Measurements from ENCODE around the gene C9orf43.

Gene C9orf43

DNA sequence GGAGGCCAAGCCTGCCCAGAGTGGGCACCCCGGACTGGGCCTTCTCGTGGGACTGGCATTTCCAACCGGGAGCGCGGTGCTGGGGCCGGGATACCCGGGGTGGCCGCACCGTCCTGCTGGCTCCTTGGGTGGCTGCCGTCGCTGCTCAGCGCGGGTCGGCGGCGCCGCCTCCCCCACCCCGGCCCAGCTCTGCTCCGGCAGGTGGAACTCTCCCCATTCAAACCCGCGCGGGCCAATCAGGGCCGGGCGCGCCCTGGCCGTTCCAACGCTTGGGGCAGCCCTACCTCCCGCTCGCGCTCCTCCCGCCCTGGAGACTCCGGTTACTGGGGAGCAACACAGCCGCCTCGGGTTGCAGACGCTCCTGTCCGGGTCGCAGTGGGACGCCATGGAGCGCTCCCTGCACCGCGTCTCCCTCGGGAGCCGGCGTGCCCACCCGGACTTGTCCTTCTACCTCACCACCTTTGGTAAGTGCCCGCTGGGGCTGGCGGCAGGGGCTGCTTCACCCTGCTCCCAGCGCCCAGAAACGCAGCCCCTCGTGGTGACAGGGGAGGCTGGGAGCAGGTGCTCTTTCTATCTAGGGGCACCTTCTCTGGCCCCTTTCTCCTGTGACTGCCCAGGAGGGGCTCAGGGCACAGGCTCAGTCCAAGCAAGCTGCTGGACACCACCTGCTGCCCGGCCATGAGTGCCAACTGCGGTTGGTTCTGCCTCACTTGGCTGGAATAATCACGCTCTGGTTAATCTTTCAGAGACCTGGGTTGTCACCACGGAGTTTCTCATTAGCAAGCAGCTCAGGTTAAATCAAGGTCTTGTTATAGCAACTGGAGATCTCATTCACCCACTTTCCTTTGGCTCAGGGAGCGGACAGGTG is 53.1 kb downstream of the C9orf43 start, which contains the start of gene RGS3:
TSS of gene RGS3 (plus strand) at position 310 of the 868 bp plus-strand sequence. CDS start at position 386, 76 bp downstream.
- no peaks in the 10 kb centered on the region for H3K36me3 ChIP-seq (ENCODE audit: low read depth)
- ATAC-seq (ENCODE audit: low read depth) (peak; percentile 96), DNase-seq (ENCODE audit: low spot score) (no peak)
- no peaks in the 10 kb centered on the region for H3K9me3 ChIP-seq (ENCODE audit: severe bottlenecking)
- no peaks in the 10 kb centered on the region for H3K4me1 ChIP-seq (ENCODE audit: insufficient read depth, poor library complexity, severe bottlenecking)
- peaks cover 12% of the 10 kb centered on the region for H3K27me3 ChIP-seq (ENCODE audit: insufficient read depth, poor library complexity, severe bottlenecking)
- H3K27ac ChIP-seq (ENCODE audit: poor library complexity, severe bottlenecking) = no peak within 1 kb of the TSS
- peak within 1 kb of the TSS; percentile 33 for H3K4me3 ChIP-seq (ENCODE audit: severe bottlenecking)
- TF ChIP-seq, protein P1, sequence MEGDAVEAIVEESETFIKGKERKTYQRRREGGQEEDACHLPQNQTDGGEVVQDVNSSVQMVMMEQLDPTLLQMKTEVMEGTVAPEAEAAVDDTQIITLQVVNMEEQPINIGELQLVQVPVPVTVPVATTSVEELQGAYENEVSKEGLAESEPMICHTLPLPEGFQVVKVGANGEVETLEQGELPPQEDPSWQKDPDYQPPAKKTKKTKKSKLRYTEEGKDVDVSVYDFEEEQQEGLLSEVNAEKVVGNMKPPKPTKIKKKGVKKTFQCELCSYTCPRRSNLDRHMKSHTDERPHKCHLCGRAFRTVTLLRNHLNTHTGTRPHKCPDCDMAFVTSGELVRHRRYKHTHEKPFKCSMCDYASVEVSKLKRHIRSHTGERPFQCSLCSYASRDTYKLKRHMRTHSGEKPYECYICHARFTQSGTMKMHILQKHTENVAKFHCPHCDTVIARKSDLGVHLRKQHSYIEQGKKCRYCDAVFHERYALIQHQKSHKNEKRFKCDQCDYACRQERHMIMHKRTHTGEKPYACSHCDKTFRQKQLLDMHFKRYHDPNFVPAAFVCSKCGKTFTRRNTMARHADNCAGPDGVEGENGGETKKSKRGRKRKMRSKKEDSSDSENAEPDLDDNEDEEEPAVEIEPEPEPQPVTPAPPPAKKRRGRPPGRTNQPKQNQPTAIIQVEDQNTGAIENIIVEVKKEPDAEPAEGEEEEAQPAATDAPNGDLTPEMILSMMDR (IDR thresholded peaks at IDR 0.05; ENCODE audit: poor library complexity, severe bottlenecking) = no peak

- H3K4me3 ChIP-seq (ENCODE audit: severe bottlenecking) = peak overlapping the region; percentile 33
- no peaks in the 10 kb centered on the region for H3K36me3 ChIP-seq (ENCODE audit: low read depth)
- TF ChIP-seq, protein P1 (IDR thresholded peaks at IDR 0.05; ENCODE audit: poor library complexity, severe bottlenecking) = no peak
- no peak overlapping the region for H3K27ac ChIP-seq (ENCODE audit: poor library complexity, severe bottlenecking)
- H3K27me3 ChIP-seq (ENCODE audit: insufficient read depth, poor library complexity, severe bottlenecking) = peaks cover 12% of the 10 kb centered on the region
- no peaks in the 10 kb centered on the region for H3K9me3 ChIP-seq (ENCODE audit: severe bottlenecking)
- no peaks in the 10 kb centered on the region for H3K4me1 ChIP-seq (ENCODE audit: insufficient read depth, poor library complexity, severe bottlenecking)
- ATAC-seq (ENCODE audit: low read depth) (no peak), DNase-seq (ENCODE audit: low spot score) (no peak)
Observed at GRCh38 chr9:113464286-113464660, 53.7 kb downstream of the C9orf43 start.

- Histone ChIP-seq H3K9me3 (ENCODE audit: severe bottlenecking) (no peaks in the 10 kb centered on the region), H3K27me3 (ENCODE audit: insufficient read depth, poor library complexity, severe bottlenecking) (peaks cover 12% of the 10 kb centered on the region), H3K27ac (ENCODE audit: poor library complexity, severe bottlenecking) (no peak overlapping the region), H3K36me3 (ENCODE audit: low read depth) (no peaks in the 10 kb centered on the region), H3K4me1 (ENCODE audit: insufficient read depth, poor library complexity, severe bottlenecking) (no peaks in the 10 kb centered on the region), H3K4me3 (ENCODE audit: severe bottlenecking) (no peak overlapping the region)
- TF ChIP-seq, protein P1 (IDR thresholded peaks at IDR 0.05; ENCODE audit: poor library complexity, severe bottlenecking) = no peak
- ATAC-seq (ENCODE audit: low read depth) (no peak), DNase-seq (ENCODE audit: low spot score) (no peak)
Observed at GRCh38 chr9:113465599-113466140, 55.1 kb downstream of the C9orf43 start.

DNA sequence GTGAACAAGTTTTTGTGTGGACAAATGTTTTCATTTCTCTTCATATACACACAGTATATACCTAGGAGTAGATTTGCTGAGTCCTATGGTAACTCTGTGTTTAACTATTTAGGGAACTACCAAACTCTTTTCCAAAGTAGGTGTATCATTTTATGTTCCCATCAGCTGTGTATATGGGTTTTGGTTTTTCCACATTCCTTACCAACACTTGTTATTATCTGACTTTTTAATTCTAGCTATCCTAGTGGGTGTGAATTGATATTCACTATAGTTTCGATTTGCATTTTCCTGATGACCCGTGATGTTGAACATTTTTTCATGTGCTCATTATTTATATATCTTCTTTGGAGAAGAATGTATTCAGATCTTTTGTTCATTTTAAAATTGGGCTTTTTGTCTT is 56.6 kb downstream of the C9orf43 start:
- DNase-seq (ENCODE audit: low spot score) (no peak), ATAC-seq (ENCODE audit: low read depth) (no peak)
- H3K9me3 ChIP-seq (ENCODE audit: severe bottlenecking) = no peaks in the 10 kb centered on the region
- no peaks in the 10 kb centered on the region for H3K36me3 ChIP-seq (ENCODE audit: low read depth)
- H3K27me3 ChIP-seq (ENCODE audit: insufficient read depth, poor library complexity, severe bottlenecking) = peaks cover 12% of the 10 kb centered on the region
- H3K27ac ChIP-seq (ENCODE audit: poor library complexity, severe bottlenecking) = no peak overlapping the region
- TF ChIP-seq, protein P1 (IDR thresholded peaks at IDR 0.05; ENCODE audit: poor library complexity, severe bottlenecking) = no peak
- no peak overlapping the region for H3K4me3 ChIP-seq (ENCODE audit: severe bottlenecking)
- no peaks in the 10 kb centered on the region for H3K4me1 ChIP-seq (ENCODE audit: insufficient read depth, poor library complexity, severe bottlenecking)
